OCI-LY7 (cell line): ENCODE results near the gene GON4L. TPM values are rescaled to one million over a fixed set of nuclear protein-coding genes. Genes with fewer than 3 reads are reported as not detected.
"Not testable (repeated sequence)": the region's sequence is repeated elsewhere in the genome, so short reads cannot be mapped to it uniquely, and the experiment has no call there.

ENCODE experiments used
- BruUV-seq: library from RNA; stranded (reverse); fragments of 400-500 nt; replicated peaks from 2 replicates; lab custom pipeline; 2021; lab: Mats Ljungman, UMichigan
- CTCF ChIA-PET: fragments of 300-600 bp; sonication (Branson Sonifier 250); formaldehyde crosslinking; loops from one replicate; lab custom pipeline; 2022; ENCODE audit warnings: antibody characterized with exemption; ENCODE audit not compliant: unreplicated experiment; lab: Charles Lee
- POLR2A ChIA-PET: fragments of 300-600 bp; sonication (Branson Sonifier 250); formaldehyde crosslinking; loops from one replicate; lab custom pipeline; 2022; ENCODE audit warnings: antibody characterized with exemption; lab: Charles Lee
- DNase-seq: peaks from one replicate; pipeline ENCODE4 v3.0.0-alpha.2; 2015; ENCODE audit warnings: low spot score
- H2AFZ ChIP-seq: fragments of 200-600 bp; sonication (generic), shearing (Covaris generic); 2 replicates; pipeline ENCODE4 v1.6.1; 2014; ENCODE audit warnings: mild to moderate bottlenecking, antibody characterized with exemption, low read length, moderate library complexity
- H3K27ac ChIP-seq: fragments of 200-600 bp; sonication (generic); 2 replicates; pipeline ENCODE4 v1.5.1; 2014; ENCODE audit warnings: mixed run types, low read depth, mild to moderate bottlenecking, moderate library complexity, low read length, inconsistent platforms; ENCODE audit not compliant: poor library complexity, severe bottlenecking
- H3K36me3 ChIP-seq: fragments of 200-600 bp; sonication (generic); 2 replicates; pipeline ENCODE4 v1.6.1; 2014; ENCODE audit warnings: mild to moderate bottlenecking, antibody characterized with exemption, low read length, moderate library complexity, mixed read lengths; ENCODE audit not compliant: insufficient read depth
- H3K4me1 ChIP-seq: fragments of 200-600 bp; sonication (generic); 2 replicates; pipeline ENCODE4 v1.5.1; 2014; ENCODE audit warnings: mild to moderate bottlenecking, low read length; ENCODE audit not compliant: insufficient read depth, poor library complexity, severe bottlenecking
- H3K4me2 ChIP-seq: fragments of 200-600 bp; sonication (generic); 2 replicates; pipeline ENCODE4 v1.6.1; 2014; ENCODE audit warnings: mild to moderate bottlenecking, low read length
- H3K4me3 ChIP-seq: fragments of 200-600 bp; sonication (generic); 2 replicates; pipeline ENCODE4 v1.5.1; 2014; ENCODE audit warnings: mild to moderate bottlenecking, low read depth, low read length; ENCODE audit not compliant: poor library complexity, severe bottlenecking
- H3K79me2 ChIP-seq: fragments of 200-600 bp; sonication (generic); 2 replicates; pipeline ENCODE4 v1.6.1; 2016; ENCODE audit warnings: low read depth, mild to moderate bottlenecking, low read length, moderate library complexity, mixed read lengths; ENCODE audit not compliant: insufficient read depth
- H3K9me2 ChIP-seq: fragments of 200-600 bp; sonication (generic); 2 replicates; pipeline ENCODE4 v1.6.1; 2016; ENCODE audit warnings: mild to moderate bottlenecking, low read length, mixed read lengths; ENCODE audit not compliant: insufficient read depth
- H3K9me3 ChIP-seq: fragments of 200-600 bp; sonication (generic); 2 replicates; pipeline ENCODE4 v1.6.1; 2014; ENCODE audit warnings: mild to moderate bottlenecking, mixed run types, low read length, mixed read lengths
- H4K20me1 ChIP-seq: fragments of 200-600 bp; sonication (generic); 2 replicates; pipeline ENCODE4 v1.6.1; 2014; ENCODE audit warnings: mild to moderate bottlenecking, antibody characterized with exemption, low read length, moderate library complexity, mixed read lengths; ENCODE audit not compliant: insufficient read depth
- CTCF ChIP-seq: fragments of 200-600 bp; sonication (generic); conservative IDR thresholded peaks from 2 replicates; pipeline ENCODE4 v1.5.1; 2014; ENCODE audit warnings: mild to moderate bottlenecking, antibody characterized with exemption, low read length, moderate library complexity, mixed read lengths
- EZH2phosphoT487 ChIP-seq: fragments of 200-600 bp; sonication (generic); IDR thresholded peaks from 2 replicates; pipeline ENCODE4 v1.6.1; 2018; ENCODE audit warnings: low read depth, borderline replicate concordance, mild to moderate bottlenecking, mixed run types, antibody characterized with exemption, low read length, moderate library complexity, mixed read lengths
- intact Hi-C: fragments of 100-400 bp; cut with micrococcal nuclease; formaldehyde crosslinking; loops from one replicate; pipeline ENCODE4 v1.10.0; 2022; ENCODE audit not compliant: unreplicated experiment
- total RNA-seq, 2 experiments: library from RNA; depleted of rRNA in 1 of 2; stranded (reverse); fragments of >200 nt in 1 of 2; shearing (Covaris generic) in 1 of 2; gene quantifications; 2 replicates each; pipeline ENCODE4 v1.2.3, GENCODE V29; 2014 to 2022

GON4L gene
- total RNA-seq, 2 experiments from 2014 or later: 46.0 to 78.0 TPM

DNA sequence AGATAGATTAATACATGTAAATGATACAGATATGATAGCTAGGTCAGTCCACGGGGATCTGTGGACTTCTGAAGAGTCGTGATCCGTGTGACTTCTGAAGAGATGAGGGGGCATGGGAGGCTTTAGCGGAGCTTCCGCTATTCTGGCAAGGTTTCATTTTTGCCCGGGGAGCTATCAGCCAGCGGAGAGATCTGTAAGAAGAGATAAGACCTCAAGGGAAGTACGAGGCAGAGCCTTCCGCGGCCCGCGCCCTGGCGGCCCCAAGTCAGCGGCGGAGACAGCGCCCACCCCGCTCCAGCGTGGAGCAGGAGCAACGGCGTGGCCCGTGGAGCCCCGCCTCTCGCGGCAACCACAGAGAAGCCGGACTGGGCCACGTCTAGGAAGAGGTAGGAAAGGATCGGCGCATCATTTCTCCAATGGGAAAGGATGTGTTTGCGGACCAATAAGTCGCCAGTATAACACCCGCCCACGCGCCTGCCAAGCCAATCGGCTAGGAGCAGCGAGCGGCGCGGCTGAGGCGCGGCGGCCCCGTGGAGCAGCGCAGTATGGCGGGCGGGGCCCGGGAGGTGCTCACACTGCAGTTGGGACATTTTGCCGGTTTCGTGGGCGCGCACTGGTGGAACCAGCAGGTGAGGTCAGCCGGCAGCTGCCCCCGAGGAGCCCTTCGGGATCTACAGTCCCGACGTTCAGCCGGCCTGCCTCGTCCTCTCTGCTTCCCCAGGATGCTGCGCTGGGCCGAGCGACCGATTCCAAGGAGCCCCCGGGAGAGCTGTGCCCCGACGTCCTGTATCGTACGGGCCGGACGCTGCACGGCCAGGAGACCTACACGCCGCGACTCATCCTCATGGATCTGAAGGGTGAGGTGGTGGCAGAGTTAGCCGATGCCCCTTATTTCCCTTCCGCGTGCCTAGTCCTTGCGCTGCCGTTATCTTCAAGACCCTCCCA, 111.5 kb downstream of the GON4L start:
- H3K79me2 ChIP-seq, H3K4me1 ChIP-seq, intact Hi-C loops, H3K36me3 ChIP-seq, H3K9me2 ChIP-seq, H3K9me3 ChIP-seq, BruUV-seq, H4K20me1 ChIP-seq, CTCF ChIA-PET: not testable (repeated sequence)
- Histone ChIP-seq H3K27ac (peak overlapping the region; percentile 61), H3K4me3 (peak overlapping the region; percentile 75), H3K4me2 (peak overlapping the region; percentile 84), H2AFZ (peak overlapping the region; percentile 95)
- peak; percentile 90 for DNase-seq
- TF ChIP-seq CTCF: 0 out of 2 replicates have a peak, but pooled peaks have one; percentile 17
- POLR2A ChIA-PET: interaction anchor here (0.6 kb wide), 1 partner anchor 528 kb away, joined by 3 read pairs; no protein-coding TSS in a partner anchor

DNA sequence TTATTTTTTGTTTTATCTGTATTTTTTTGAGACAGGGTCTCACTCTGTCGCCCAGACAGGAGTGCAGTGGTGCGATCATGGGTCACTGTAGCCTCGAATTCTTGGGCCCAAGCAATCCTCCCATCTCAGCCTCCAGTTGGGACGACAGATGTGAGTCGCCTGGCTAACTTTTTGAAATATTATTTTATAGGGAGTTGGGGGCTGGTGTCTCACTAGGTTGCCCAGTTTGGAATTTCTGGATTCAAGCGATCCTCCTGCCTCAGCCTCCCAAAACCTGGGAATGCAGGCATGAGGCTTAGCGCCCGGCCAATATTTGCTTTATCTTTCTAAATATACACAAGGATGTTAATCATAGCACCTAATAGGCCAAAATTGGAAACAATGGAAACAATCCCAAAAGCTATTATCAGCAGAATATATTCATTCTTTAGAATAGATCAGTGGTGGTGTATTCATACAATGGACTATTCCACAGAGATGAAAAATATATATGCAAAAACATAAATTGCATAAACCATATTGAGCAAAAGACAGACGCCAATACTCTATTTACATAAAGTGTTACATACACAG, 112.2 kb downstream of the GON4L start:
- ChIA-PET CTCF (no interaction called here), POLR2A (interaction anchor here (0.6 to 1.2 kb wide), 5 partner anchors 23 to 529 kb away, joined by 3 to 4 read pairs (median 3); no protein-coding TSS in a partner anchor)
- intact Hi-C loops: no loop called here
- H3K4me2 ChIP-seq: peak overlapping the region; percentile 84
- TF ChIP-seq CTCF (no peak), EZH2phosphoT487 (no peak)
- TSS peak; percentile 67 for BruUV-seq
- peak overlapping the region; percentile 61 for H3K27ac ChIP-seq
- H3K9me2 ChIP-seq: no peaks in the 10 kb centered on the region
- peaks cover 10% of the 10 kb centered on the region for H3K4me1 ChIP-seq
- DNase-seq: no peak
- peak overlapping the region; percentile 75 for H3K4me3 ChIP-seq
- H4K20me1 ChIP-seq: no peaks in the 10 kb centered on the region
- peak overlapping the region; percentile 95 for H2AFZ ChIP-seq
- no peaks in the 10 kb centered on the region for H3K79me2 ChIP-seq
- peaks cover 17% of the 10 kb centered on the region for H3K36me3 ChIP-seq
- H3K9me3 ChIP-seq: no peaks in the 10 kb centered on the region
